Fibroblast of villous mesenchyme (primary cell): ENCODE measurements around the gene ALKAL2. TPM values are rescaled to one million over a fixed set of nuclear protein-coding genes. Genes with fewer than 3 reads are reported as not detected.

ENCODE experiments used
- DNase-seq: peaks from one replicate; pipeline ENCODE4 v3.0.0-alpha.2; 2010; ENCODE audit warnings: low read depth
- H3K4me3 ChIP-seq: 2 replicates; pipeline ENCODE4 v1.5.1; 2011; ENCODE audit warnings: low read depth, mild to moderate bottlenecking, low read length
- total RNA-seq: library from RNA; depleted of rRNA; stranded (reverse); fragments of >200 nt; gene quantifications from 2 replicates; pipeline ENCODE4 v1.2.3, GENCODE V29; 2012
- TF ChIP-seq, protein P1 (sequence below): IDR thresholded peaks from 2 replicates; pipeline ENCODE4 v1.5.1; 2012; ENCODE audit warnings: low read depth, mild to moderate bottlenecking, low read length; ENCODE audit not compliant: insufficient read depth

The ALKAL2 gene
- total RNA-seq, 1 donor: 0.43 TPM

- TF ChIP-seq, protein P1, sequence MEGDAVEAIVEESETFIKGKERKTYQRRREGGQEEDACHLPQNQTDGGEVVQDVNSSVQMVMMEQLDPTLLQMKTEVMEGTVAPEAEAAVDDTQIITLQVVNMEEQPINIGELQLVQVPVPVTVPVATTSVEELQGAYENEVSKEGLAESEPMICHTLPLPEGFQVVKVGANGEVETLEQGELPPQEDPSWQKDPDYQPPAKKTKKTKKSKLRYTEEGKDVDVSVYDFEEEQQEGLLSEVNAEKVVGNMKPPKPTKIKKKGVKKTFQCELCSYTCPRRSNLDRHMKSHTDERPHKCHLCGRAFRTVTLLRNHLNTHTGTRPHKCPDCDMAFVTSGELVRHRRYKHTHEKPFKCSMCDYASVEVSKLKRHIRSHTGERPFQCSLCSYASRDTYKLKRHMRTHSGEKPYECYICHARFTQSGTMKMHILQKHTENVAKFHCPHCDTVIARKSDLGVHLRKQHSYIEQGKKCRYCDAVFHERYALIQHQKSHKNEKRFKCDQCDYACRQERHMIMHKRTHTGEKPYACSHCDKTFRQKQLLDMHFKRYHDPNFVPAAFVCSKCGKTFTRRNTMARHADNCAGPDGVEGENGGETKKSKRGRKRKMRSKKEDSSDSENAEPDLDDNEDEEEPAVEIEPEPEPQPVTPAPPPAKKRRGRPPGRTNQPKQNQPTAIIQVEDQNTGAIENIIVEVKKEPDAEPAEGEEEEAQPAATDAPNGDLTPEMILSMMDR: no peak
- no peak for DNase-seq
- H3K4me3 ChIP-seq: no peak overlapping the region
These were observed 7.8 kb downstream of the ALKAL2 start for GRCh38 chr2:279956-280649.

DNA sequence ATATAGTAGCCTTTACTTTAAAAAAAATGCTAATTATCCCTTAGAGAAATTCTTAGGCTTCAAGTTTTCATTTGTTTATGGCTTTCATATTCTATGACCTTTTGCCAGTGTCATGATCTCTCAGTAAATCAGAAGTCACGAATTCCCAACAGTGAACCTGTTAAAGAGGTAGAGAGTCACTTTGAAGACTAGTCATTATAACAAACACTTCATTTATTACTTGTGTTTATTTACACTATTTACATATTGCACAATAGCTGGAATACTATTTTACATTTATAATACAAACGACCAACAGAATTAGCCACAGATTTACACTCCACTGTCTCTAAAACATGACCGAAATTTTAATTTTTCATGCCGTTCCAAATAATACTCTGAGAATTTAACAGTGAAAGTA lies 8.5 kb downstream of the ALKAL2 start:
- TF ChIP-seq, protein P1: no peak

DNA sequence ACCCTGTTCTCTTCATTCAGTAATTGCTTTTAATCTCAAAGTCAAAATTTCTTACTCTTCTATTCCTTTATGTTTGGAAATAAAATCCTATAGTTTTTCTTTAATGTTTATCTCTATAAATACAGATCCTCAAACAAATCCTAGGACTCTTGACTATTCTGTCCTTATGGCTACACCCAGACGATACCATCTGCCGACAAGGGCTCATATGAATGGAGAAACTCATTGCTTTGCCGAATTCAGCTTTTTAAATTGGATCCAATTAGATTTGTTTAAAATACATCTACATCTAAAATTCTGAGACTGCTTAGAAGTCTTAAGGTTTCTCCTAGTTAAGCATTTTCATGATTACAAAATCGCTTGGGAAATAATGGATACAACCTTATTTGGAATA lies 9.0 kb downstream of the ALKAL2 start:
- TF ChIP-seq, protein P1: no peak
- no peak overlapping the region for H3K4me3 ChIP-seq
- DNase-seq: no peak

More for the DNA sequence above, 8.5 kb downstream of the ALKAL2 start:
- DNase-seq: no peak
- no peak overlapping the region for H3K4me3 ChIP-seq

DNA sequence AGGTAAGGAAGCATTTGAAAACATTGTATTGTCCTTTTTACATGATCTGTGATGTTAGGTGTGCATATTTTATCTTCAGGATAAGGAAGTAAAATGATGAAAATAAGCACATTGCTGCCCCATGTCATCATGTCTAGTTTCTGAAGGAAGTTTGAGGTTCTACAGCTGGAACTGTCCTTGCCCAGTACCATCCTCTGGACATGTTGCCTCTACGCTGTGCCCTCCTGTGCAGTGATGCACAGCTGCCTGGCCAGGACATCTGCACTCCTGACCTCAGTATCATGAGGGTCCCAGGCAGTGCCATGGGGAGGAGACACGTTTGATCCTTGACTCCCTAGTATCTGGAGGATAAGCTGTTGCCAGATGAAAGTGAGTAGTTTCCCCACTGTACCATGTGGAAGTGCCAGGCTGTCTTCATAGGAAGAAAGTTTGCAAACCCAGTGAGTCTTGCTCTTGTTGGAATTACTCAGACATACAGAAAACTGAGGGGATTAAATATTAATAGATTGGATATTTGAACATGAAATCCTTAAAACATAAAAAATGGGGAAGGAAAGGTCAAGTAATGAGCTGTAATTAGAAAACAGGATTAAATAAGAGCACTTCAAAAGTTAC lies 9.5 kb downstream of the ALKAL2 start:
- TF ChIP-seq, protein P1: no peak
- no peak for DNase-seq
- no peak overlapping the region for H3K4me3 ChIP-seq

GRCh38 chr2:275466-275865 lies 12.4 kb downstream of the ALKAL2 start:
- DNase-seq: no peak
- no peak overlapping the region for H3K4me3 ChIP-seq
- TF ChIP-seq, protein P1: no peak

DNA sequence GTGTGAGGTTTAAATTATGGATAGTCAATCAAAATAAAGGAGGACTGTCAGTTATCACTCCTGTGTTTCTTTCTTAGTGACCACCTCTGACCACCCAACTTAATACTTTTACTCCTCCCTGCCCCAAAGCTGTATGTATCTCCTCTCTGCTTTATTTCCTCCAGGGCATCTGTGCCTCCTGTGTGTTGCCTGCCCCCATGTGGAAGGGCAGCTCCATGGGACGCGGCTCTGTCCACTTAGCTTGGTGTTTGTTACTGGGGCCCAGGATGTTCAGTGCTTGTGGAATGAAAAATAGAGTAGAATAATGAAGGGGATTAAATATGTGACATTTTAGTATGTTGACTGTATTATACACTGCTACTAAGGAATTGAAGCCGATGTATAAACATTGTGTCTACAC lies 13.4 kb downstream of the ALKAL2 start:
- TF ChIP-seq, protein P1: no peak
- no peak for DNase-seq
- H3K4me3 ChIP-seq: no peak overlapping the region

- no peak overlapping the region for H3K4me3 ChIP-seq
- TF ChIP-seq, protein P1: no peak
- no peak for DNase-seq
These were observed 14.6 kb downstream of the ALKAL2 start for GRCh38 chr2:273333-273732.
